HL-60 (cell line): ENCODE measurements around the gene RPS4Y2.

ENCODE experiments used
- POLR2AphosphoS5 ChIP-seq: IDR thresholded peaks from 2 replicates; pipeline ENCODE4 v1.6.1; 2012; ENCODE audit warnings: low read depth
- SPI1 ChIP-seq: IDR thresholded peaks from 2 replicates; pipeline ENCODE4 v1.6.1; 2012; ENCODE audit warnings: low read depth, mild to moderate bottlenecking, borderline replicate concordance
- TF ChIP-seq, protein P1 (sequence below): IDR thresholded peaks from one replicate; pipeline ENCODE4 v1.5.1; 2011; ENCODE audit warnings: low read length, control low read depth, inconsistent platforms; ENCODE audit not compliant: insufficient read depth

GRCh38 chrY:20814794-20815193 lies 58.9 kb downstream of the RPS4Y2 start:
- TF ChIP-seq, protein P1, sequence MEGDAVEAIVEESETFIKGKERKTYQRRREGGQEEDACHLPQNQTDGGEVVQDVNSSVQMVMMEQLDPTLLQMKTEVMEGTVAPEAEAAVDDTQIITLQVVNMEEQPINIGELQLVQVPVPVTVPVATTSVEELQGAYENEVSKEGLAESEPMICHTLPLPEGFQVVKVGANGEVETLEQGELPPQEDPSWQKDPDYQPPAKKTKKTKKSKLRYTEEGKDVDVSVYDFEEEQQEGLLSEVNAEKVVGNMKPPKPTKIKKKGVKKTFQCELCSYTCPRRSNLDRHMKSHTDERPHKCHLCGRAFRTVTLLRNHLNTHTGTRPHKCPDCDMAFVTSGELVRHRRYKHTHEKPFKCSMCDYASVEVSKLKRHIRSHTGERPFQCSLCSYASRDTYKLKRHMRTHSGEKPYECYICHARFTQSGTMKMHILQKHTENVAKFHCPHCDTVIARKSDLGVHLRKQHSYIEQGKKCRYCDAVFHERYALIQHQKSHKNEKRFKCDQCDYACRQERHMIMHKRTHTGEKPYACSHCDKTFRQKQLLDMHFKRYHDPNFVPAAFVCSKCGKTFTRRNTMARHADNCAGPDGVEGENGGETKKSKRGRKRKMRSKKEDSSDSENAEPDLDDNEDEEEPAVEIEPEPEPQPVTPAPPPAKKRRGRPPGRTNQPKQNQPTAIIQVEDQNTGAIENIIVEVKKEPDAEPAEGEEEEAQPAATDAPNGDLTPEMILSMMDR, result no peak
- TF ChIP-seq POLR2AphosphoS5 (no peak), SPI1 (no peak)
